Measurements from ENCODE around the gene TRIP12. TPM values are rescaled to one million over a fixed set of nuclear protein-coding genes. Genes with fewer than 3 reads are reported as not detected.

Gene TRIP12
- polyA plus RNA-seq, 1 donor = 172 TPM

- no peak for DNase-seq (ENCODE audit: low read depth)
Observed at GRCh38 chr2:229715895-229716507, 205.8 kb downstream of the TRIP12 start.

- no peak for DNase-seq (ENCODE audit: low read depth)
Observed at GRCh38 chr2:229714736-229715541, 206.9 kb downstream of the TRIP12 start.

- DNase-seq (ENCODE audit: low read depth) = no peak
Observed at GRCh38 chr2:229714080-229714735, 207.6 kb downstream of the TRIP12 start, which contains the start of gene DNER. DNER (minus strand) TSS chr2:229714555; CDS start chr2:229714423, 132 bp downstream.

Other genes with a start within 250 kb of the TRIP12 start
- gene DNER, start 207.5 kb downstream of the TRIP12 start, polyA plus RNA-seq (ENCODE audit: insufficient read length) = 2.2 TPM
- gene FBXO36, start 494 bp upstream of the TRIP12 start, polyA plus RNA-seq (ENCODE audit: insufficient read length) = 2.6 TPM
- gene SLC16A14, start 146.9 kb upstream of the TRIP12 start, polyA plus RNA-seq (ENCODE audit: insufficient read length) = 2.0 TPM

Data from forelimb muscle (tissue), 1 donor.